ENCODE measurements around the gene CHRM4.
A peak's percentile ranks its signal among the peaks of the same experiment; 100 is the strongest.
"Not testable (repeated sequence)": the region's sequence is repeated elsewhere in the genome, so short reads cannot be mapped to it uniquely, and the experiment has no call there.

Gene CHRM4

DNA sequence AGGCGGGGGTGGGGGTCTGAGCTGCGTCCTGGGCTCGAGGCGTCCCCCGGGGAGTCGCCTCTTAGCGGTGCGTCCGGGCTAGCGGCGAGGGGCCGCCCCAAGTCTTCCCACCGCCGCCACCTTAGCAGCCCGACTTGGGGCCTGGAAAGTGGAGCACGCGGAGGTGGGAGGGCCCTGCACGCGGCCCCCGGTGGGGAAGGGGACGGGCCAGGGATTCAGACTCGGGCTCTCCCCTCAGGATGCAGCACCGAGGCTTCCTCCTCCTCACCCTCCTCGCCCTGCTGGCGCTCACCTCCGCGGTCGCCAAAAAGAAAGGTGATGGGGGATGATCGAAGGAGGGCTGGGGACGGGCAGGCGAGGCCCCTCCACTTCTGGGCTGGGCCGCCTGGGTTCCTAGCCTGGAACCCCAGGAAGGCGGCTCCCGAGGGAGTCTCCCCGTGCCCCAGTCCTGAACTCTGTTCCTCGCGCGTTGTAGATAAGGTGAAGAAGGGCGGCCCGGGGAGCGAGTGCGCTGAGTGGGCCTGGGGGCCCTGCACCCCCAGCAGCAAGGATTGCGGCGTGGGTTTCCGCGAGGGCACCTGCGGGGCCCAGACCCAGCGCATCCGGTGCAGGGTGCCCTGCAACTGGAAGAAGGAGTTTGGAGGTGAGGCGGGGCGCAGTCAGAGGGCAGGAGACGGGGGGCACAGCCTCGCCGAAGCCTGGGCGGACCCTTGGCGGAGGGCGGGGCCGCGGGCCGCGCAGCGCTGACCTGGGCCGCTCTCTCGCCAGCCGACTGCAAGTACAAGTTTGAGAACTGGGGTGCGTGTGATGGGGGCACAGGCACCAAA lies 9.5 kb downstream of the CHRM4 start:
- DNase-seq = no peak

DNA sequence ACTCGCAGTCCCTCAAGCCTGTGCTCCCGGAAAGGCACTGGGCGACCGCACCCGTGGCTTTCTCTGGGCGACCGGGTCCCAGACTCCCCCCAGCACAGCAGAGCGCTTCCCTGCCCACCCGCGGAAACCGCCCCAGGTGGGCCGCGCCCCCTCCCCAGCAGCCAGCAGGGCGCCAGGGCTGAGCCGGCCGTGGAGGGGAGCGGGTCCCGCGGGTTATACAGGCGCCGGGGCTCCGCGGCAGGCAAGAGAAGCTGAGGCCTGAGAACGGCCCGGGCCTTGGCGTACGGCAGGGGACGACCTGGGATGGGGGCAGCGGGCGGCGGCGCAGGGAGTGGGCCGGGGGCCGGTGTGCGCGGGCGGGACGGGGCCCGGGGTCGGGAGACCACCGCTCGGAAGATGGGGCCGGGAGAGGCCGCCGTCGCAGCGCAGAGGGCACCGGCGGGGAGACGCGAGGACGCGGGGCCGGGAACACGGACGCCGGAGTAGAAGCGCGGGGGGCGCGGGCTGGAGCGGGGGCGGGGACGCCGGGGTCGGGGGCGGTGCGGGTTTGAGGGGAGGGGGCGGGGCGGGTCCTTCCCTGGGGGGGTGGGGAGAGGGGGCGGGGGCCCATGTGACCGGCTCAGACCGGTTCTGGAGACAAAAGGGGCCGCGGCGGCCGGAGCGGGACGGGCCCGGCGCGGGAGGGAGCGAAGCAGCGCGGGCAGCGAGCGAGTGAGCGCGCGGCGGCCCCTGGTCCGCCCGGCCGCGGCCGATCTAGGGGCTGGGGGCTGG lies 10.3 kb downstream of the CHRM4 start, which contains the start of gene MDK:
Gene MDK (plus strand): TSS at position 622 of the 771 bp plus-strand sequence. CDS start 389 bp downstream, outside the sequence.
- no peak for DNase-seq

DNA sequence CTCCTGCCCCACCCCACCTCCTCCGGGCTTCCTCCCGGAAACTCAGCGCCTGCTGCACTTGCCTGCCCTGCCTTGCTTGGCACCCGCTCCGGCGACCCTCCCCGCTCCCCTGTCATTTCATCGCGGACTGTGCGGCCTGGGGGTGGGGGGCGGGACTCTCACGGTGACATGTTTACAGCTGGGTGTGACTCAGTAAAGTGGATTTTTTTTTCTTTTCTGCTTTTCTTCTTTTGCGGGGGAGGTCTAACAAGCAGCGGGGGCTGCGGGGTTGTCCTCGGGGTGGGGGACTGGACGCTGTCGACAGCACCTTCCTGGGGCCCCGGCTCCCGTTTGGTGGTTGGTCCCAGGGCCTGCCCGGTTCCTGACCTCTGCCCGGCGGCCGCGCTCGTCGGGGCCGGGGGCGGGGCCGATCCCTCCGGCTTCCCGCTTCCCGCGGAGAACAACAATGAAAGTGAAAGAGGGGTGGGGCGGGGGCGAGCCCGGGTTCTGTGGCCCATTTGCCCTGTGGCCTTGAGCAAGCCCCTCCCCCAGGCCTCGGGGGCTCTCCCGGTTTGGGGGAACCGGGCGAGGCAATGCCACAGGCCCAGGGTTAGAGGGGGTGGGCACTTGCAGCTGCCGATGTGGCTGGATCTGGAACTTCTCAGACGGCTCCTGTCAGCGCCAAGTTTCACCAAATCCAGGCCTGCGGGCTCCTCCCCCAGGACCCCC lies 11.1 kb downstream of the CHRM4 start:
- peak; percentile 28 for DNase-seq

DNA sequence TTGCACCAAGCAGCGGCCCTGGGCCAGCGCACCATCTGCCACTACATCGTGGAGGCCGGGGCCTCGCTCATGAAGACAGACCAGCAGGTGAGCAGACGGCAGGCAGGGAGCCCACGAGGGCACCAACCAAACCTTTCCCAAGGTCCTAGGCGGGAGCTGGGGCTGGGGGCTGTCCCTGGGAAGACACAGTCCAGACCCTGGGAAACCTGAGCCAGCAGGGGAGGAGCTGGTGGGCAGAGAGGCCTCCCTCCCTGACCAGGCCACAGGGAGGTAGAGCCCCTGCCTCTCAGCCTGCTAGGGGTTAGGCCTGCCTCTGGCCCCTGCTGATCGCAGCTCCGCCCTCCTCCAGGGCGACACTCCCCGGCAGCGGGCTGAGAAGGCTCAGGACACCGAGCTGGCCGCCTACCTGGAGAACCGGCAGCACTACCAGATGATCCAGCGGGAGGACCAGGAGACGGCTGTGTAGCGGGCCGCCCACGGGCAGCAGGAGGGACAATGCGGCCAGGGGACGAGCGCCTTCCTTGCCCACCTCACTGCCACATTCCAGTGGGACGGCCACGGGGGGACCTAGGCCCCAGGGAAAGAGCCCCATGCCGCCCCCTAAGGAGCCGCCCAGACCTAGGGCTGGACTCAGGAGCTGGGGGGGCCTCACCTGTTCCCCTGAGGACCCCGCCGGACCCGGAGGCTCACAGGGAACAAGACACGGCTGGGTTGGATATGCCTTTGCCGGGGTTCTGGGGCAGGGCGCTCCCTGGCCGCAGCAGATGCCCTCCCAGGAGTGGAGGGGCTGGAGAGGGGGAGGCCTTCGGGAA lies 11.9 kb downstream of the CHRM4 start:
- DNase-seq = not testable (repeated sequence)

DNA sequence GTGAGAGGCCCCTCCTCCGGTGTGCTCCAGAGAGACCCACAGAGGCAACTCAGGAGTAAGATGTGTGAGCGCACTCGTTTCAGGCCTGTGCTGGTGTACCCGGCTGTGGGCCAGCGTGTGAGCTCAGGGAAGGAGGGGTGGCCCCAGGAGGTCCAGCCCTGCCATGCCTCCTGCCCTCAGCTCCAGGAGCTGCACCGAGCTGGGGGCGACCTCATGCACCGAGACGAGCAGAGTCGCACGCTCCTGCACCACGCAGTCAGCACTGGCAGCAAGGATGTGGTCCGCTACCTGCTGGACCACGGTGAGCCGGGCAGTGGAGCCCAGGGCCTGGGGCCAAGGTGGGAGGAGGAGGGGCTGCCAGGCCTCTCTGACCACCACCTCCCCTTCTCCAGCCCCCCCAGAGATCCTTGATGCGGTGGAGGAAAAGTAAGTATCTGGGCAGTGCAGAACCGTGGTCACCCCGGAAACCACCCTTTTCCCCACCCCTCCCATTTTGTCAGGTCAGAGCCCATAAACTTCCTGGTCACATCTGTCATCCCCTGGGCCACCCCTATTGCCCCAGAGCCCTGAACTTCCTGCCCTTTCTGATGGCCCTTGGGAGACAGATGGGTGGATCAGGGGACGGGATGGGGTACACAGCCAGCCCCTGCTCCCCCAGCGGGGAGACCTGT lies 12.6 kb downstream of the CHRM4 start:
- DNase-seq = no peak

DNA sequence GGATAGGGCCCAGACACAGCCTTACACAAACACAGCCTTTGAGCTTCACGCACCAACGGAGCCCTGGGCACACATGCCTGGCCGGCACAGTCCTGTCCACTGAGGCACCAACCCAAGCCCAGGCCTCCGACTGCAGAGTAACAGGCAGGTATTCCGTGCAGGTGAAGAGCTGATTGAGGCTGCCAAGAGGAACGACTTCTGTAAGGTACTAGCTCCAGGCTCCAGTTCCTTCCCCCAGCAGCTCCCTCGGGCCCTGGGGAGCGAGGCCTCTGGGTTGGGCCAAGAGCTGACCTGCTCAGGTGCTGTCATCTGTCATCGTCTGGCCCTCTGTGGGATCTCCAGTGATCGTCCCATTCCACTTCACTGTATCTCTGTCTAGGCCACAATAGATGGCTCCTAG lies 13.3 kb downstream of the CHRM4 start:
- no peak for DNase-seq

DNA sequence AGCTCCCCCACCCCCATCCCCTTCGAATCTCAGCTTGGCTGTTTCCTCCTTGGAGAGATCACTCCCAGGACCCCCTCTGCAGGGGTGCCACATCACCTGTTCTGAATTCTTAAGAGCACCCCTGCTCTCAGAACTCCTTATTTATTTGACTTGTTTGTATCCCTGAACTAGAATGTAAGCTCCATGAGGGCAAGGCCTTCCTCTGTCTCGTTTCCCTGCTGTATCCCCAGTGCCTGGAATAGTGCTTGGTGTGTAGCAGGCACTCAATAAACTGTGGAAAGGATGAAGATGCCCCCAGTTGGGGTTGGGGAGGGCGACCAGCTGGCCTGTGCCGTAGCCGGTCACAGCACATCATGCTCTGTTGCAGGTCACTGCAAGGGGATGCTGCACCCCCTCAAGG lies 13.7 kb downstream of the CHRM4 start:
- no peak for DNase-seq

DNA sequence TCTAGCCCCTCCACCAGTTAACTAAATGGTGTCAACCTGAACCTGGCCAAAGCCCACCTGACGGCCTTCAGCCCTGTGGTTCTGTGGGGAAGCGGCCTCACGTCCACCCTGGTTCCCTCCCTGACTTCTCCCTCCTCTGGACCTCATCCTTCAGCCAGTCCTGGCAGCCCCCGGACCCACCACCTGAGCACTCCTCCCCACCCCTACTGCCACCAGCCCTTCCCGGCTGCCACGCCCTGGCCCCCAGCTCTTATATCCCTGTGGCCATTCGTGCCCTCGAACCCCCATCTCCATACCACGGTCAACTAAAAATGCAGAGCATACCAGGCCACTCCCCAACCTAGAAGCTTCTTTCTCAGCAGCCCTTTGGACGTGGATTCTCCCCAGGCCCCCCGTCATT lies 14.3 kb downstream of the CHRM4 start:
- no peak for DNase-seq

DNA sequence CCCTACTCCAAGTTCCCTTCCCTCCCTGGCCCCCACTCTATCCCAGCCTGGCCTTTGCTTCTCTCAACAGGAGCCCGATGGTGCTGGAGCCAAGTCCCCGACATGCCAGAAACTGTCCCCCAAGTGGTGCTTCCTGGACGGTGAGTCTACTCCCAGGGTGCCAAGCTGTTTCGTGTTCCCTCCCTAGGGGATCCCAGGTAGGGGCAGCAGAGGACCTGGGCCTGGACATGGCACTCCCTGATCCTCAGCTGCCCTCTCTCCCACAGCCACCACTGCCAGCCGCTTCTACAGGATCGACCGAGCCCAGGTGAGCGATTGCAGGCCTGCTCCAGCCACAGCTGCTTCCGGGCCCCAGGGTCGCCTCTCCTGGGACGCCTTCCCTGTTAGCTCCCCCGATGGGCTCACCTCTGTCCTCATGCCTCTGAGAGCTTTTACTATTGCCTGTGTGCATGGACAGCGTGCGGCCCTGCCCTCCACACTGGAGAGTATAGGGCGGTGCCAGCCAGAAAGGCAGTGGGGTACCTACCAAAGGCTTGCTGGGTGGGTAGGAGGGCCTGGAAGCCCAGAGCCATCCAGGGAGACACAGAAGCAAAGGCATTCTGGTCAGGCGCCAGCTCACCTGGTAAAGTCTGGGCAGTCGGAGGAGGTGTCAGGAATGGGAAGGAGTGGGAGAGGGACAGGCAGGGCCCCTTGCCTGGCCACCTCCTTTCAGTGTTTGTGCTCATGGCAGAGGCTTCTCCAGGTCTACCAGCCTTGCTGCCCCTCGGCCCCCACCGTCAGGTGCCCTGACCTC lies 15.1 kb downstream of the CHRM4 start:
- no peak for DNase-seq

DNA sequence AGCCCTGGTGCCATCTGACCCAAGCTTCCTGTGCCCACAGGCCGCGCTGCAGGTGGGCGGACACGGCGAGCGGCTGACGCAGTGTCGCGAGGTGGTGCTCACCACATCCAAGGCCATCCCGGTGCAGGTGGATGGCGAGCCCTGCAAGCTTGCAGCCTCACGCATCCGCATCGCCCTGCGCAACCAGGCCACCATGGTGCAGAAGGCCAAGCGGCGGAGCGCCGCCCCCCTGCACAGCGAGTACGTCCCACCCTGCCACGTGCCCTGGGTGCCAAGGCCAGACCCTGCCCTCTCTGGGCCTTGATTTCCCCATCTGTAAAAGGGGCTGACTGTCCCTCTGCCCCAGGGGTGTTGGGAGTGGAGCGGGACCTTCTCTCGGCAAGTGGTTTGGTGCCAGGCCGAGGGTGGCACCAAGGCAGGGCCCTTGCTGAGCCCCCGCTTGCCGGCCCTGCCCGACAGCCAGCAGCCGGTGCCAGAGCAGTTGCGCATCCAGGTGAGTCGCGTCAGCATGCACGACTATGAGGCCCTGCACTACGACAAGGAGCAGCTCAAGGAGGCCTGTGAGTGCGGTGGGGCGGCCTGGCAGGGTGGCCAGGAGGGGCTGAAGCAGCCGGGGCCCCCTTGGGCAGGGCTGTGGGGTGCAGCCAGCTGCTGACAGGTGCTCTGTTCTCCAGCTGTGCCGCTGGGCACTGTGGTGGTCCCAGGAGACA lies 16.0 kb downstream of the CHRM4 start:
- DNase-seq = no peak

DNA sequence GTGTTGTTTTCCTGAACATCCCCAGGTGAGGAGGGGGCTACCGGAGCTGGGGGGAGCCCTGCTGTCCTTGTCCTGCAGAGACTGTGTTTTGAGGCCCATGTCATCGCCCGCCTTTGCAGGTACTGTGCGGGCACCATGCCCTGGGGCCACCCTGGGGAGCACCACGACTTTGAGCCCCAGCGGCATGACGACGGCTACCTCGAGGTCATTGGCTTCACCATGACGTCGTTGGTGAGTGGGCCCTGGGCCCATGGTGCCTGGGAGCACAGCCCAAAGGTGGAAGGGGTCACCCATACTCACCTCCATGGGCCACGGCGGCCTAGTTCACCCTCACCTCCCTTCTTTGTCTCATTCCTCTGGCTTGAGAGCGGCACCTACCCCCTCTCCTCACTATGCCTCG lies 16.8 kb downstream of the CHRM4 start:
- no peak for DNase-seq

DNA sequence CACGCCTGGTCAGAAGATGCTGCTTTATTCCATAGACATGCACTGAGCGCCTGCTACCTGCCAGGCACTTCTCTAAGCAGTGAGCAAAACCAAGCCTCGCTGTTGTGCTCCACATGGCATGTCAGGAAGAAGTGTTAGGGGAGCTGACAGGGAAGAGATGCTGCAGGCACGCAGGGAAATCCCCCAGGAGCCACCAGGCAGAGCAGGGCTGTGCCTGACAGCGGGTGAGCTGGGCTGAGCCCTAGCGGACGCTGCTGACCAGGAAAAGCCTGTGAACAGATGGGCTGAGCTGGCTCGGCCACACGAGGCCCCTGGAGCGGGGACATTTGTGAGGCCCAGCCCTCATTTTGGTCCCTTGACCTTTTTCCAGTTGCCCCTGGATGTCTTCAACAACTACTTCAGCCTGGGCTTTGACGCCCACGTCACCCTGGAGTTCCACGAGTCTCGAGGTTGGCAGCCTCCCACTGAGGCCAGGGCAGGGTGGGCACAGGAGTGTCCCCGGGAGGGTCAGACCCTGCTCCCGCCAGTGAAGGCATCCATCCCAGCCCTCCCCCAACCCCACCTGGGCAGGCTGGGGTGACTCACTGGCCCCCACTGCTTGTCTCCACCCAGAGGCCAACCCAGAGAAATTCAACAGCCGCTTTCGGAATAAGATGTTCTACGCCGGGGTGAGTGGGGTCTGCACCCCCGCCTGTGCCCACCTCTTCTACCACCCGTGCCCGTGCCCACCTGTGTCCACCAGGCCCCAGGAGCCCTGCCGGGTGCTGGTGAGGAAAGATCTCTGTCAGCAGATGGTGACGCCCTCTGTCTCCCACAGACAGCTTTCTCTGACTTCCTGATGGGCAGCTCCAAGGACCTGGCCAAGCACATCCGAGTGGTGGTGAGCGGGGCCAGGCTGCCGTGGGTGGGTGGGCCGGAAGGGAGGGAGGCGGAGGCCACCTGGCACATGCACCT lies 17.5 kb downstream of the CHRM4 start:
- DNase-seq = no peak

DNA sequence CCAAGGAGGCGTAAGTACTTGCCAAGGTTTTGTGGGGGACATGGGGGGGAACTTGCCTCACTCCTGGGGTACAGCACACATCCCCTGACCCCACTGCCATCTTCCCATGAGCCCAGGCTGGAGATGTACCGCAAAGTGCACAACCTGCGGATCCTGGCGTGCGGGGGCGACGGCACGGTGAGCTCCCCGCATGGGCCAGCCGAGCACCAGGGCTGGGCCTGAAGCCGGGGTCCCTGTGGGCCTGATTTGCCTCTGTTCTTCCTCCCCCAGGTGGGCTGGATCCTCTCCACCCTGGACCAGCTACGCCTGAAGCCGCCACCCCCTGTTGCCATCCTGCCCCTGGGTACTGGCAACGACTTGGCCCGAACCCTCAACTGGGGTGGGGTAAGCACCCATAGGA lies 19.1 kb downstream of the CHRM4 start:
- DNase-seq = not testable (repeated sequence)

DNA sequence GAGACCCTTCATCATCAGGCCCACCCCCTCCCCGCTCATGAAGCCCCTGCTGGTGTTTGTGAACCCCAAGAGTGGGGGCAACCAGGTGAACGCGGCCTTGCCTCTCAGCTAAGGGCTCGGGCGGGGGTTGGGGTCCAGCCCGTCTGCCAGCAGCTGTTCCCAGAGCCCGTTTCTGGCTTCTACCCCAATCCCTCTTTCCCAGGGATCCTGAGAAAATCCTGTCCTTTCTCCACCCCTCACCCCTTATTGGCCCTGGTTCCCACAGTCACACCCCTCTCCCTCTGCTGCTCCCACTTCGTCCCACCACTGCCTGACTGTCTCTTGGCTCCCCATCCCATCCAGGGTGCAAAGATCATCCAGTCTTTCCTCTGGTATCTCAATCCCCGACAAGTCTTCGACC lies 19.5 kb downstream of the CHRM4 start:
- DNase-seq = no peak

DNA sequence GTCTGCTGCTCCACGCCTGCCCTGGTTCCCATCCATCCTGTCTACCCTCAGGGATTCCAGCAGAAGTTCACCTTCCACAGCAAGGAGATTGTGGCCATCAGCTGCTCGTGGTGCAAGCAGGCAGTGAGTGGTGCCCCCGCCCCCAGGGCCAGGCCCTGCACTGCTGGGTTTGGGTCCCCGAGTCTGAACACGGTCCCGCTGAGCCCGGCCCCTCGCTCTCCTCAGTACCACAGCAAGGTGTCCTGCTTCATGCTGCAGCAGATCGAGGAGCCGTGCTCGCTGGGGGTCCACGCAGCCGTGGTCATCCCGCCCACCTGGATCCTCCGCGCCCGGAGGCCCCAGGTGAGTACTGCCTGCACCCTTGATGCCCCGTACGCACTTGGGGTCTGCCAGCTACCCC lies 20.3 kb downstream of the CHRM4 start:
- not testable (repeated sequence) for DNase-seq

DNA sequence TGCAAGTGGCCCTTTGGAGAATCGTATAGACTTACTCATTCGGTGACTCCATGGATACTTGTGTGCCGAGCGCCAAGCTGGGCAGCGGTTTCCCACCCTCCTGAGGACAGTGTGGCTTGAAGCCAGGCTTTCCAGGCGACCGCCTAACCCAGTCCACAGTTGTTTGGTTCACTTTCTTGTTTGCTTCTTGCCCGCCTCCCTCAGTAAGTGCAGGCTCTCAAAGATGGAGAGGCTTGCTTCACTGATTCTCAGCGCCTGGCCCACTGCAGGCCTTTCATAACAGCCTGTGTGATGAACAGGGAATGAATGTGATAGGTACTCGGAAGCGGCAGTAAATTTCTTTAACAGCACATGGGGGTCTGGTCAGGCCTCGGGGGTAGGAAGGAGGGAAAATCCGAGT lies 21.3 kb downstream of the CHRM4 start:
- no peak for DNase-seq

DNA sequence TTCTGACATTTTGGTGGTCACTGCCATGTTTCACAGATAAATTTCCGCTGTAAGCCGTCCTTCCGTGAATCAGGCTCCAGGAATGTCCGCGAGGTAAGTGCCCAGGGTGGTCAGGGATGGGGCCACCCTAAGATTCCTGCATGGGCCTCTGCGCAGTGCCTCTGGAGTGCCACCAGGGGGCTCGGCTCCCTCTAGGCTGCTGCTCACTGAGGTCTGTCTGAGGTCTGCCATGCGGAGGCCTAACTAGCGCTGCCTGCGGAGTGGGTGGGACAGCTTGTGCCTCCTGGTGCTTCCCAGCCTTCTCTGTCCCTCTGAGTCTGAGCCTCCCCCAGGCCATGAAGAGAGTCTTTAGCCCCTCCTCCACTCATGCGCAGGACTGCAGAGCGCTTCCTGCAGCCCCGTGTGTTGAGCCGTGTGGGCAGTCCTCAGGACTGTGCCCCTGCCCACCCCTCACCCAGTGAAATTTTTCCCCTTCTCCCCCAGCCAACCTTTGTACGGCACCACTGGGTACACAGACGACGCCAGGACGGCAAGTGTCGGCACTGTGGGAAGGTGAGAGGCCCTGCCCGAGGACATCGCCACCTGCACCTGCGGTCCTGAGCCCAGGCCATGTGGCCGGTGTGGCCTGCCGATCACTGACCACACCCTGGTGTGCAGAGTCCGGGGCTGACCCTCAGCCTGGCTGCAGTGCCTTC lies 22.0 kb downstream of the CHRM4 start:
- DNase-seq = no peak

DNA sequence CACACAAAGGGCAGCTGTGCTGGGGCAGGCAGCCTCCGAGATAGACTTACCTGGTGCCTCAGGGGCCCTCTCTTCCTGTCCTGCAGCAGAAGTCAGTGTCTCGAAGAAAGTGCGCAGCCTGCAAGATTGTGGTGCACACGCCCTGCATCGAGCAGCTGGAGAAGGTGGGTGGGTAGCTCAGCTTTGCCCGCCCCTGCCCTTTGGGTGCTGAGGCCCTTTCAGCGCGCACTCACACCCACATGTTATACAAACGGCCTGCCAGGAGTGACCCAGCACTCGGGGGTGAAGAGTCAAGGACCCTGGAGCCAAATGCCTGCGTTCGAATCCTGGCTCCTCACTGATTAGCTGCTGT lies 23.7 kb downstream of the CHRM4 start:
- no peak for DNase-seq
